Activated B cell treated with CpG ODN at 0.5 μM for 24 hours (primary cell): ENCODE results near the gene CEP104. TPM values are rescaled to one million over a fixed set of nuclear protein-coding genes. Genes with fewer than 3 reads are reported as not detected.

Source experiments
- ATAC-seq: fragments of 200-7000 bp; cut with Tn5 transposase; one replicate; pipeline ENCODE4 v1.10.0; 2021; ENCODE audit warnings: low read depth, mild to moderate bottlenecking, moderate library complexity
- CTCF ChIA-PET: fragments of 350-600 bp; sonication (Branson Sonifier 250); formaldehyde crosslinking; loops from one replicate; lab custom pipeline; 2021; ENCODE audit warnings: antibody characterized with exemption; lab: Charles Lee
- POLR2A ChIA-PET: fragments of 350-600 bp; sonication (Branson Sonifier 250); formaldehyde crosslinking; loops from one replicate; lab custom pipeline; 2021; ENCODE audit warnings: antibody characterized with exemption; lab: Charles Lee
- DNase-seq: peaks from one replicate; pipeline ENCODE4 v3.0.0; 2022
- H3K27ac Mint-ChIP-seq: one replicate; pipeline ENCODE4 v1.8.0; 2020; ENCODE audit warnings: mixed read lengths
- H3K27me3 Mint-ChIP-seq: one replicate; pipeline ENCODE4 v1.8.0; 2021; ENCODE audit warnings: mixed read lengths
- H3K36me3 Mint-ChIP-seq: one replicate; pipeline ENCODE4 v1.8.0; 2021; ENCODE audit warnings: low read depth, mixed read lengths
- H3K4me1 Mint-ChIP-seq: one replicate; pipeline ENCODE4 v1.8.0; 2021; ENCODE audit warnings: mixed read lengths
- H3K4me3 Mint-ChIP-seq: one replicate; pipeline ENCODE4 v1.8.0; 2020; ENCODE audit warnings: mild to moderate bottlenecking, mixed read lengths
- H3K9me3 Mint-ChIP-seq: one replicate; pipeline ENCODE4 v1.8.0; 2020; ENCODE audit warnings: mixed read lengths
- intact Hi-C: fragments of 100-400 bp; cut with micrococcal nuclease; formaldehyde crosslinking; loops from one replicate; pipeline ENCODE4 v1.15.1; 2024
- total RNA-seq: library from RNA; stranded (reverse); gene quantifications from 2 replicates; pipeline ENCODE4 v1.2.3, GENCODE V29; 2022
- TF ChIP-seq, protein P1 (sequence below): fragments of 200-600 bp; IDR thresholded peaks from one replicate; pipeline ENCODE4 v1.8.0; 2022; ENCODE audit warnings: antibody characterized with exemption, mild to moderate bottlenecking

CEP104 gene
- total RNA-seq, 1 donor from 2014 or later, result 45.1 TPM

DNA sequence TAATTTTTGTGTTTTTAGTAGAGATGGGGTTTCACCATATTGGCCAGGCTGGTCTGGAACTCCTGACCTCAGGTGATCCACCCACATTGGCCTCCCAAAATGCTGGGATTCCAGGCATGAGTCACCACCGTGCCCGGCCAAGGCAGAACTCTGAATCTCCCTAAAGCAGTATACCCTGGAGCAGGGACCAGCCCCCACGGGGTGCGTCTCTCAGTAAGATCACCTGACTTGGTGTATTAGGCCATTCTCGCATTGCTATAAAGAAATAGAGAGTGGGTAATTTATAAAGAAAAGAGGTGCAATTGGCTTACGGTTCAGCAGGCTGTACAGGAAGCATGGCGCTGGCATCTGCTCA, 14.4 kb upstream of the CEP104 start:
- Mint-ChIP-seq H3K4me3 (no peak overlapping the region), H3K36me3 (peaks cover 76% of the 10 kb centered on the region), H3K9me3 (no peaks in the 10 kb centered on the region), H3K4me1 (no peaks in the 10 kb centered on the region), H3K27ac (no peak overlapping the region), H3K27me3 (no peaks in the 10 kb centered on the region)
- CTCF ChIA-PET, result no interaction called here
- TF ChIP-seq, protein P1, sequence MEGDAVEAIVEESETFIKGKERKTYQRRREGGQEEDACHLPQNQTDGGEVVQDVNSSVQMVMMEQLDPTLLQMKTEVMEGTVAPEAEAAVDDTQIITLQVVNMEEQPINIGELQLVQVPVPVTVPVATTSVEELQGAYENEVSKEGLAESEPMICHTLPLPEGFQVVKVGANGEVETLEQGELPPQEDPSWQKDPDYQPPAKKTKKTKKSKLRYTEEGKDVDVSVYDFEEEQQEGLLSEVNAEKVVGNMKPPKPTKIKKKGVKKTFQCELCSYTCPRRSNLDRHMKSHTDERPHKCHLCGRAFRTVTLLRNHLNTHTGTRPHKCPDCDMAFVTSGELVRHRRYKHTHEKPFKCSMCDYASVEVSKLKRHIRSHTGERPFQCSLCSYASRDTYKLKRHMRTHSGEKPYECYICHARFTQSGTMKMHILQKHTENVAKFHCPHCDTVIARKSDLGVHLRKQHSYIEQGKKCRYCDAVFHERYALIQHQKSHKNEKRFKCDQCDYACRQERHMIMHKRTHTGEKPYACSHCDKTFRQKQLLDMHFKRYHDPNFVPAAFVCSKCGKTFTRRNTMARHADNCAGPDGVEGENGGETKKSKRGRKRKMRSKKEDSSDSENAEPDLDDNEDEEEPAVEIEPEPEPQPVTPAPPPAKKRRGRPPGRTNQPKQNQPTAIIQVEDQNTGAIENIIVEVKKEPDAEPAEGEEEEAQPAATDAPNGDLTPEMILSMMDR, result no peak
- intact Hi-C loops, result no loop called here
- POLR2A ChIA-PET, result no interaction called here
- DNase-seq (no peak), ATAC-seq (no peak)

- Mint-ChIP-seq H3K4me1 (no peaks in the 10 kb centered on the region), H3K4me3 (no peak overlapping the region), H3K9me3 (no peaks in the 10 kb centered on the region), H3K27me3 (no peaks in the 10 kb centered on the region), H3K36me3 (peaks cover 63% of the 10 kb centered on the region), H3K27ac (no peak overlapping the region)
- ATAC-seq, result no peak
- ChIA-PET POLR2A (no interaction called here), CTCF (no interaction called here)
- intact Hi-C loops, result no loop called here
- no peak for DNase-seq
- TF ChIP-seq, protein P1, result no peak
These were observed 12.8 kb upstream of the CEP104 start for GRCh38 chr1:3869751-3870301.

DNA sequence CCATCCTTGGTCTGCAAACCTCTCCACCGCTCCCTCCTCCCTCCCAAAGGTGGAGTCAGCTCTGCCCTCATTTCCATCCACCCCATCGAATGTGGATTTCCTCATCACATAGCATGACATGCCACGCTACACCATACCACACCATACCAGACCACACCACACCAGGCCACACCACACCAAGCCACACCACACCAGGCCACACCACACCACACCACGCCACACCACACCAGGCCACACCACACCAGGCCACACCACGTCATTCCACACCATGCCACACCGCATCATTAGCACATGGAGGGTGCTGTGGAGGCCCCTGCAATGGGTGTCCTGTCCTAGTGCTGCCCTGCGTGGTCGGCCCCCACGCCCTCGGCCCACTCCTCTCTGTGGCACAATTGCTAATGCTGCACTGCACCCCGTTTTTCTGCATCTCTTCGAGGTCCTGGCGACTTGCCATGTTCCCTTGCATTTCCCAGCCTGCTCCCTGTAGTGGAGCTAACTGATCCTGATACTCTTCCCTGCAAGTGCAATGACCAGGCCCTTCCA, 11.5 kb upstream of the CEP104 start:
- no peak overlapping the region for H3K27ac Mint-ChIP-seq
- H3K9me3 Mint-ChIP-seq, result no peaks in the 10 kb centered on the region
- ChIA-PET POLR2A (no interaction called here), CTCF (no interaction called here)
- no peak overlapping the region for H3K4me3 Mint-ChIP-seq
- intact Hi-C loops, result no loop called here
- DNase-seq, result no peak
- peaks cover 62% of the 10 kb centered on the region for H3K36me3 Mint-ChIP-seq
- no peak for ATAC-seq
- no peaks in the 10 kb centered on the region for H3K4me1 Mint-ChIP-seq
- H3K27me3 Mint-ChIP-seq, result no peaks in the 10 kb centered on the region
- TF ChIP-seq, protein P1, result no peak

DNA sequence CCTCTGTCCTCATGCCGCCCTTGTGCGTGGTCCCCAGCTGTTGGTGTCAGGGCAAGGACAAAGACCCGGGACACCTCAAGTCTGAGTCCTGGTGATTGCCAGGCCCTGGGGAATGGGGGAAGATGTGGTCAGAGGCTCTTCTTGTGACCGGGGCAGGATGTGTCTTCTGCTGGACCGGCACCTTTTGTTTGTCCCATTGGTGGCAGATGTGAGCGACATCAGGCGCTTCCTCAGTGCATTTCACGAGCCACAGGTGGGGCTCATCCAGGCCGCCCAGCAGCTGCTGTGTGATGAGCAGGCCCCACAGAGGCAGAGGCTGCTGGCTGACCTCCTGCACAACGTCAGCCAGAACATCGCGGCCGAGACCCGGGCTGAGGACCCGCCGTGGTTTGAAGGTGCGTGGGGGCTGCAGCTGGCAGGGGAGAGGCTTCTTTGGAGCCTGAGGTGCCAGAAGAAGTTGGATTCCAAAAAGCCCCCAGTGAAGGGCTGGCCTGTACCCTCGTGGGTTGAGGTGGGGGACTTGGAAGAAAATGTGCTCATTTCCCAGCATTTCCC, 8.7 kb upstream of the CEP104 start:
- intact Hi-C loops, result no loop called here
- peaks cover 48% of the 10 kb centered on the region for H3K36me3 Mint-ChIP-seq

GRCh38 chr1:3864884-3865283, 7.9 kb upstream of the CEP104 start:
- TF ChIP-seq, protein P1, result no peak
- ChIA-PET CTCF (no interaction called here), POLR2A (no interaction called here)
- intact Hi-C loops, result no loop called here
- ATAC-seq, result no peak
- no peak for DNase-seq
- Mint-ChIP-seq H3K36me3 (peaks cover 44% of the 10 kb centered on the region), H3K4me1 (no peaks in the 10 kb centered on the region), H3K4me3 (no peak overlapping the region), H3K9me3 (no peaks in the 10 kb centered on the region), H3K27me3 (no peaks in the 10 kb centered on the region), H3K27ac (no peak overlapping the region)

More for the DNA sequence above, 8.7 kb upstream of the CEP104 start:
- Mint-ChIP-seq H3K4me3 (no peak overlapping the region), H3K4me1 (no peaks in the 10 kb centered on the region), H3K27ac (no peak overlapping the region), H3K27me3 (no peaks in the 10 kb centered on the region), H3K9me3 (no peaks in the 10 kb centered on the region)
- ATAC-seq (no peak), DNase-seq (no peak)
- POLR2A ChIA-PET, result no interaction called here
- TF ChIP-seq, protein P1, result no peak
- CTCF ChIA-PET, result no interaction called here
